NCI-H1105 (cell line): ENCODE data around the gene MEA1.
"Not testable (repeated sequence)": the region's sequence is repeated elsewhere in the genome, so short reads cannot be mapped to it uniquely, and the experiment has no call there.

ENCODE experiments used
- DNase-seq: peaks from one replicate; lab custom pipeline; 2025; lab: John Stamatoyannopoulos, UW

MEA1 gene

DNA sequence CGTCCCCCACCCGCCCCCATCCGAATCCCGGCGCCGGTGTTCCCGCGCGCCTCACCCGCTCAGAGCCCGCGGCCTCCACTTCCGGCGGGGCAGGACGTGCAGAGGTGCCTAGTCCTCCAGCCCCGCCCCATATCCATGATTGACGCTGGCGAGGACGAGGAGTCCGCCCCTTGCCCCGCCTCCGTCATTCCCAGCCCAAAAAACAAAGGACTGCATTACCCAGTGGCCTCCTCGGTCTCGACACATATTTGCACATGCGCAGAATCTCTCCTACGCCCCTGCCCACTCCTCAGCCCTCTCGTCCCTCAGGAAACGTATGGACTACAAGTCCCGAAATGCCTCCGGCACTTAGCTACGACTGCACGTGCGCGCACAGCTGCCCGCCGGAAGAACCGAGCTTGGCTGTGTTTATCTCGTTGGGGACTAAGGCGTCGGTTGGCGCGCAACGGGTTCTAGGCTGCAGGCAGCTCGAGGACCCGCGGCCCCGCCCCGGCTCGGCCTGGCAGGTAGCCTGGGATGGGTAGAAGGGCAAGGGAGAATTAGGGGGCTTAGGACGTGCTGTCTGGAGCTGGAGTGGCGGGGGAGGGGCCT, at the start of gene MEA1, which contains the start of gene KLHDC3:
TSS of gene MEA1 (minus strand) at position 104 of the 591 bp plus-strand sequence. CDS start 133 bp downstream, outside the sequence.
TSS of gene KLHDC3 (plus strand) at position 407 of the 591 bp plus-strand sequence. CDS start 2,944 bp downstream, outside the sequence.
- peak; percentile 100 for DNase-seq

DNA sequence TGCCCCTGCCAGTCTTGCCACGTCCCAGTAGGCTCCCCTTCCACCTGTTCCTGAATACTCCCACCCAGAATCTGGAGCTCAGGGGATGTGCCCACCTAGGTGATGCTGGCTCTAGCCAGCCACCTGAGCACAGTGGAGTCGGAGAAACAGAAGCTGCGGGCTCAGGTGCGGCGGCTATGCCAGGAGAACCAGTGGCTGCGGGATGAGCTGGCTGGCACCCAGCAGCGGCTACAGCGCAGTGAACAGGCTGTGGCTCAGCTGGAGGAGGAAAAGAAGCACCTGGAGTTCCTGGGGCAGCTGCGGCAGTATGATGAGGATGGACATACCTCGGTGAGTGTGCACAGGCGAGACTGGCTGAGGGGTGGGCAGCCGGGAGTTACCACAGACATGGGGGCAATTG, 49.1 kb upstream of the MEA1 start:
- no peak for DNase-seq

DNA sequence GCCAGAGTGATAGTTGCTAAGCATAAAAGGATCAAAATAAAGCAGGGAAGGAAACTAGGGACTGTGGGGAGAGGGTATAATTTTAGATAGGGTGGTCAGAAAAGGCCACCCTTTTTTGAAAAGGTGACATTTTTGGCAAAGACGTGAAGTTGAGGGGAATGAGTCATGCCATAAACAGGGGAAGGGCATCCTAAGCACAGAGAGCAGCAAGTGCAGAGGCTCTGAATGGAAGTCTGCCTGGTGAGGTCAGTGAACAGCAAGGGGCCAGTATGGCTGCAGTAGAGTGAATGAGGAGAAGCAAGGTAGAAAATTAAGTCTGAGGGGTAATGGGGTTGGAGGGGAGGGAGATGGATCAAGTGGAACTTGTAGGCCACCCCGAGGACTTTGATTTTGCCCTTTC, 48.1 kb upstream of the MEA1 start:
- DNase-seq: no peak

DNA sequence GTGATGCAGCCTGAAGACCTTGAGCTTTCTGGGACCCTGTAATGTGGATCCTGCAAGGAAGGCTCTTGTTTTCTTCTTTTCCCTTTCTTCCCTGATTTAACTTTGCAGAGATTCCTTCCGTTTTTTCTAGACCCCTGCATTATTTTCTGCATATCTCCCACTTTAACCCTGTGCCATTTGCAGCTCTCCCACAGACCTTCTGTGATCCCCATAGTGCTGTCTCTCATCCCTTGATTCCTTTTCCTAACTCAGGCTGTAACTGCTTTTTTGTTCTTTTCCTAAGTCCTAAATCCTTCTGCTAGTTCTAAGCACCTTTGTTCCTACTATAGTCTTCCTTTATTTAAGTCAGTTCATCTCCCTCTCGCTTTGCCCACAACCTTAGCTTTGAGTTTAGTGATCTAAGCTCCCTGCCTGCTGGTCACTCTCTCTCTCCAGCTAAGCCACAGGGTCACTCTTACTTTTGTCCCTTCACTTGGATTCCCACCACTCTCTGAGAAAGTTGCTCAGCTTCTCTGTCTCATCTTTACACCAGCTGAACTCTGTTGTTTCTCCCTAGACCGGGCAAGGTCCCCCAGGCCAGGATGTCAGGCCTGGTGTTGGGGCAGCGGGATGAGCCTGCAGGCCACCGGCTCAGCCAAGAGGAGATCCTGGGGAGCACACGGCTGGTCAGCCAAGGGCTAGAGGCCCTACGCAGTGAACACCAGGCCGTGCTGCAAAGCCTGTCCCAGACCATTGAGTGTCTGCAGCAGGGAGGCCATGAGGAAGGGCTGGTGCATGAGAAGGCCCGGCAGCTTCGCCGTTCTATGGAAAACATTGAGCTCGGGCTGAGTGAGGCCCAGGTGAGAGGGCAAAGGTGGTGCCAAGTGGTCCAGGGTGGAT, 47.2 kb upstream of the MEA1 start:
- no peak for DNase-seq

DNA sequence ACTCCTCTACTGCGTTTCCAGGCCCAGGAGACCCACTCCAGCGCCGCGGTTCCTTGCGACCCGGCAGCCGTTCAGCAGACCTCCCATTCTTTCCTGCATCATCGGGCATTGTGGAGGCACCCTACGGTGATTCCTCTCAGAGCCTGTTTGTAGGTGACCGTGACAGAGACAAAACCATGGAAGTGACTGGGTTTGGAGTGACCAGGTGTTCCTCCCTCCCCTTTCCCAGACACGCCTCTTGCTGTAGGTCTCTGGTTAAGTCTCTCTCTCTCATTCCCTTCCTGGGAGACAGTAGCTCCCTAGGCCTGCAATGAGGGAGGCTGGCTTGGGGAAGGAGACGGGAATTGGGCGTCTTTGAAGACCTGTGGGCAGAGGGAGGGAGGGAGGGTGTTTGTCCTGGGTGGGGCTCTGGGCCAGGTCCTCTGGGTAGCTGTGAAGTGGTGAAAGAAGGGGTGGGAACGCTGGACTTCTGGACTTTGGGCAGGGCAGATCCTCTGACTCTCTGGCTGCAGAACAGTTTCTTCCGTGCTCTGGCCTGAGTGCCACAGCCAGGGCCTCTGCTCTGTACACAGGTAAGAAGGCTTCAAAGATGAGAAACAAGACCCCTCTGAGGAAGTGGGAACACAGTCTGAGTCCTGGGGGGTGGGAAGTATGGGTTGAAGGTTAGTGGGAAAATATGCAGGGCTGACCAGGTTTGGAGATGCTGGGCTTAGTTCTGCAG, 46.4 kb upstream of the MEA1 start:
- DNase-seq: no peak

DNA sequence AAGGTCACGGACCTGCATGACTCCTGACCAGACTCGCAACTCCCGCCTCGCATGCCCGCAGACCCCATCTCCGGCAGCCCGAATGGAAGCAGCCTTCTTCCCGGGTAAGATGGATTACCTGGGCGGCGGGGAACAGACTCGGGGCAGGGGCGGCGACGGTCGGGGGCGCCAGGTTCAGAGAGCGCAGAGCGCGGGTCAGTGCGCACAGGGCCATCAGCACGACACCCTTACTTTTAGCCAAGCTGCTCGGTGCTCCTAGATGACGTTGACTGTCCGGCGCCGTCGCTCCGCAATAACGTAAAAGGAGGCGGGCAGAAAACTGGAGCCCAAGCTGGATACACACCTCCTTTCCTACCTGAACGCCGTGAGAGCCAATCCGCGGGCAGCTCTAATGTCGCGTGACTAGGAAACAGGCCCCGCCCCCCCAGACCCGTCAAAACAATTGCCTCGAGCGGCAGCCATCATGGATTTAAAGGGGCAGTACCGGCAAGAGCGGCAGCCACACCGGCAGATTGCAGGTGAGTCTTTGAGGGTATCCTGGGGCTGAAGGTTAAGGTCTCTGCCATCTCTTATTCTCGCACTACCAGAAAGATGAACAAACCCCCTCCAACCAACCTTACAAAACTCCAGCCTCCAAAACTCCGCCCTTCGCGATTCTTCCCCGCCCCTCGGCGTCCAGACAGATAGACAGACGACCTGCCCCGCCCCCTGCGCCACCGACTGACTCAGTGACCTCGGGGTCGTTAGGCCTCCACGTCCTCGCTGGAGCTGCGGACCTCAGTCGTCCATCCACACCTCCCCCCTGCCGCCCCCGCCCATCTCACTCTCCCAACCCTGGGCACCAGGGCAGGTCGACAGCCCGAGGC, 45.7 kb upstream of the MEA1 start, which contains the start of the genes KLC4 and MRPL2:
TSS of gene KLC4 (plus strand) at position 464 of the 866 bp plus-strand sequence. CDS start 1,705 bp downstream, outside the sequence.
TSS of gene MRPL2 (minus strand) at position 267 of the 866 bp plus-strand sequence. CDS start at position 214, 53 bp downstream.
- DNase-seq: peak; percentile 98

DNA sequence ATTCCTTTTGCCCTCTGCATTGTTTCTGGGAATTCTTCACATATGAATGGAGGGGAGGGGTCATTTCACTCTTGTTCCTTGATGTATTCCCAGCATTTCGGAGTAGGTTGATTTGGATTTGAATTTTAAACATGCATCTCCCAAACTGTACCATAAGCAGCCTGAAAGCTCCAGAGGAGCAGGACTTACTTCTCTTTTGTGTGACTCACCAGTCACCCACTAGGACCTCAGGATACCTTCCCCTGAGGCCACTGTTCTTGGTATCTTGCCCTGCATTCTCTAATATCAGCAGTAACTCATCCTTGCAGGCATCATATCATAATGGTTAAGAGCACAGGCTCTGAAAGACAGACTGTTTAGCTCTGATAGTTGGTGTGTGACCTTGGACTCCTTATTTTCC, 44.8 kb upstream of the MEA1 start:
- DNase-seq: no peak

DNA sequence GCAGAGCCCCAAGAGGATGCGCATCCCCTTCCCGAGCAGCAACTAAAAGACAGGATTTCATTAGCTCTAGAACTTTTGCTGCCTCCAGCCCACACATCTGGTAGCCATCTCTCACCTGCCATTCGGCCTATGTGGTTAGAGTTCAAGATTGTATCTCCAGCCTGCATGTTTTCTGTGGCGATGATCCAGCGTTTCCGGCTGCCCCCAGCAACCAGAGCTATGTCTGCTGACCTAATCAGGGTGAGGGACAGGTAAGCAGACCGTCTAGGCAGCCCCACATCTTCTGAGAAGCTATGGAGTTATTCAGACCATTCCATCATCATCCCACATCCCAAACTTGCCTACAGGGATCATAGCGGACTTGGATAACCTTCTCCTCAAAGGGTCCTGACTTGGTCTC, 42.2 kb upstream of the MEA1 start:
- DNase-seq: no peak

DNA sequence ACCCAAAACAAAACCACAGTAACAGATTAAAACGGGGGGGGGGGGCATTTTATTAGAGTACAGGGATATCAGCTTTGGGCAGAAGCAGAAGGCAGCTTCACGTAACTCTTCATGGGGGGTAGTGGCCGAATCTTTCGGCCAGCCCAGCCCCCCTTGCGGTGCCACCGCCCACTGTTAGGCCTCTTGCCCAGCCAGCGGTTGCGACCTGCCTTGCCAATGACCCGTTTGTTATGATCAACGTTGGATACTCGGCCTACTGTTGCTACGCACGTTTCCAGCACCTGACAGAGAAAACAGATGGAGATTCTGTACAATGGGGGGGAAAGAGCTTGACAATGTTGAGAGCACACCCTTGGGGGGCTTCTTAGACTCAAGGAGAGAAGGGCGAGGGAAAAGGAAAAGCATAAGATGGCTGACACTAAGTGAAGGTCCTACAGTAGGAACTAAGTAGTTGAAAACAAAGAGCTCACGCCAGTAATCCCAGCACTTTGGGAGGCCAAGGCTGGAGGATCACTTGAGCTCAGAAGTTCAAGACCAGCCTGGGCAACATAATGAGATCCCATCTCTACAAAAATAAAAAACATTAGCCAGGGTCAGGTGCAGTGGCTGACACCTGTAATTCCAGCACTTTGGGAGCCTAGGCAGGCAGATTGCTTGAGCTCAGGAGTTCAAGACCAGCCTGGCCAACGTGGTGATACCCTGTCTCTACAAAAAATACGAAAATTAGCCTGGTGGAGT, 40.6 kb upstream of the MEA1 start:
- DNase-seq: no peak

DNA sequence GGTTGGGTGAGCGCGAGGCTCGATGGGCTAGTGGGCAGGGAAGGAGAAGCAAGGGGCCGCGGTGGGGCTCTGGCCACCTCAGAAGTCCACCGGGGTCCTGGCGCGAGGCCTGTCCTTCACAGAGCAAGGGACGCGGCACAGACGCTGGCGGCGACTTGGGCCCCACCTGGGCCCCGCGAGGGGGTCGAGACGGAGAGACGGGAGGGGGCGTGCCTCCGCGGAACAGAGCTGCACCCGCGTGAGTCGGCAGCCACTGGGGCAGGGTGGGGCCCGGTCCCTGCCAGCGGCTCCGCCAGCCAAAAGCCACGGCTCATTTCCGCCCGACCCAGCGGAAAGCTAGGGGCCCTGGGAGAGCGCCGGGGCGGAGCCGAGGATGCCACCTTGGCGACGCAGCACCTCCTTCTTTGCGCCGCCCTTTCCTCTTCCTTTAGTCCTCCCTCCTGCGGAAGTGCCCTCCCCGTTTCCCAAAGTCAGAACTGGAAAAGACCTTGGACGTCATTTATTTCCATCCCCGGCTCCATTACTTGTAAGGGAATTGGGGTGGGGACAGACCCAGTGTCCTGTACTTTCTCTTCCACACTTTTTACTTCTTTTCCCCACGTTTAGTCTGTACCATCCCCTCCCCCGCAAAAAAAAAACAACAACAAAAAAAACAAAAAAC, 39.9 kb upstream of the MEA1 start, which contains the start of gene CUL7:
TSS of gene CUL7 (minus strand) at position 307 of the 661 bp plus-strand sequence. CDS start 1,063 bp downstream, outside the sequence.
- DNase-seq: peak; percentile 95

DNA sequence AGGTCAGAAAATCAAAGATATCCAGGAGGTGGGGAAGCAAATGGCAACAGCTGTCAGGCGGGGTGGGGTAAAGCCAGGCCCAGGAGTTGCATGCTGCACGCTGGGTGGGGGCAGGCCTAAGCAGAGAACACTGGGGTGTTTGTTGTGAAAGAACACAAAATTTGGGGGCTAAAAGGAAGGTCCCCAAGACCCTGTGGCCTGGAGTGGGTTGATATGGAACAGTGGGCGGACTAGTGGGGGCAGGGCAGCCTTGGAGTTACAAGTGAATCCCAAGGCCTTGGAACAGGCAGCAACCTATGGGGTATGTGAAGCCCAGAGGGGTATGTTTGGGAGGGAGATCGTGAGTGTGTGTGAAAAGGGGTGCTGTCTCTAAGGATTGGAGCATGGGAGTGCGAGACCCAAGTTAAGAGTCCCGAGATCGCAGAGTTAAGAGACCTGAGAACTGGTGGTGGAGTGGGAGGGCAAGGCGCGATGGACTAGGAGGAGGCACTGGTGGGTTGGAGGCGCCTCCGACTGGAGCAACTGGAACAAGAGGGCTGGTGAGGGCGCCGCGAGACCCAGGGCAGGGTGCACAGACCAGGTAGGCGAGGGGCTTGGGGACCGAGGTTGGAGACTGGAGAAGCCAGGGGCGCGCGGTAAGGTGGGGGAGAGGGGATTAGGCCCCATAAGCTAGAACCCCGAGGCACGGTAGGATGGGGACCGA, 39.2 kb upstream of the MEA1 start:
- DNase-seq: no peak

DNA sequence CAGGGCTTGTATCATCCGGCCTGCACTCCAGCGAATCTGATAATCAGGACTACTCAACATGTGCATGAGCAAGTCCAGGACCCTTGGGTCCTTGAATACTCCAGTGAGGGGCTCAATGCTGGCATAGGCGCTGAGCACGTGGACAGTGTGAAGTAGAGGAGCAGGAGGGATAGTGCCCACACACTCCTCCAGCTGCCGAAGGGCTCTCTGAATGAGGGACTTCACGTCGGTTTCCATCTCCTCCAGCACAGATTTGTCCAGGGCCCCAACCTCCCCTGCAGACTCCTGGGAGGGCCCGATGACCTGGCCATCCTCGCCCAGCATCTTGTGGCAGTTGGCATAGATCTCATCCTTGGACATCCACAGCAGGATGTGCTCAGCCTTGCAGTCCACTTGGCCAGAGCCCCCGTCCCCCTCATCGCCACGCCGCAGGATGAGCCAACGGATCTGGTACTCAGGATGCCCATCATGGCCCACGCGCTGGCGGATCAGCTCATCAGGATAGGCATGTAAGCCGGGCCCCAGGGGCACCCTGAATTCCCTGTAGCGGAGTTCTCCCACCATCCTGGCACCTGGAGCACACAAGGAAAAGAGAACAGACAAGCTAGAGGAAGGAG, 38.6 kb upstream of the MEA1 start:
- DNase-seq: no peak

DNA sequence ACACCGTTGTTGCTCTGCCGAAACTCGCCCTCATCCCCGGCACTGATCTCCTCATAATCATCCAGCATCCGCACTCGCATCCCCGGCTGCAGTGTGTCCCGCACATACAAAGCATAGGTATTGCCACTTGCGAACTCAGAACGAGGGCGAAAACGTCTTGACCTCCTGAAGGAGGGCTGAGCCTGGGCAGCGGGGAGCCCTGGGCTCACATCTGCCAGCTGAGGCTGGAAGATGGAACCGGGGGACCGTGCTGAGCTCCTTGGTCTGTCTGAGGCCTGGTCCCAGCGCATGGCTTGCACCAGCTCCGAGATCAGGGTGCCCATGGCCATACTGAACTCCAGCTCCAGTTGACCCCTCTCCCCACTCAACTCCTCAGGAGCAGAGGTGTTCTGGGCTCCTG, 37.2 kb upstream of the MEA1 start:
- no peak for DNase-seq

DNA sequence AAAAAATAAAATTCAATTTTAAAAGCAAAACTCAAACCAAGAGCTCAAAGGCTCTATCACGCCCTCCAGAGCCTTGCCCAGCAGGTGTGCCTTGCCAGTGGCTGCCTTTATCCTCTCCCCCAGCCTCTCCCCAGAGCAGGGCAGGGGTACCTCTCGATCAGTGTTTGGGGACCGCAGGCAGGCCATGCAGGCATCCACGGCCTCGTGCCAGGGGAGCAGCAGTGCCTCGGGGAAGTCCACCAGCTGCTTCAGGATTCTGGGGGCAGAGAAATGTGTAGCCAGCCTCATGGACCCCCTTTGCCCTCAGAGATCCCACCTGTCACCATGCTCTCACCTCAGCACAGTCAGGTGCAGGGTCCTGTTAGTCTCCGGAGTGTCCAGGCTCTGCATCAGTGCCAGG, 34.3 kb upstream of the MEA1 start:
- DNase-seq: no peak

DNA sequence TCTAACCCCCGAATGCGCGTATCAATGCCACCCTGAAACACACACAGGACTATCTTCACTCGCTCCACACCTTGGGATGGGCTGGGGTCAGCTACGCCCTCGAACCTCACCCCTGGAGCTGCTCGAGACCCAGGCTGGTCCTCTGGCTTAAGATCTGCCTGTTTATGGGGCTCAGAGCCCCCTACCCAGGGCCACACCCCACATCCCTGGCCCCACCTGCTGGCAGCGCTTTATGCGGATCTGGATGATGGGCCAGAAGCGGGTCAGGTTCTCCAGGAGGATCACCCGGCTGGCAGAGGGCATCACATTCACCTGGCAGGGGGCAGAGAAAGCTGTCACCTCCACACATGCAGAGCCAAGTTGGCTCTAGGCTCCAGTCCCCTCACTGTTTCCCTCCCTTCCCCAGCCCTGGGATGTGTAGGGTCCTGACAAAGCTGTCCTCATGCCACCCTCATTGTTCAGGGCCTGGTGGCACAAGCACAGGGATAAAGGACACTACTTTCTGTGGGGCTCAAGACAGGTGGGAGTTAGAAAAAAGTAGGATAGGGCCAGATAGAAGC, 31.7 kb upstream of the MEA1 start:
- no peak for DNase-seq

DNA sequence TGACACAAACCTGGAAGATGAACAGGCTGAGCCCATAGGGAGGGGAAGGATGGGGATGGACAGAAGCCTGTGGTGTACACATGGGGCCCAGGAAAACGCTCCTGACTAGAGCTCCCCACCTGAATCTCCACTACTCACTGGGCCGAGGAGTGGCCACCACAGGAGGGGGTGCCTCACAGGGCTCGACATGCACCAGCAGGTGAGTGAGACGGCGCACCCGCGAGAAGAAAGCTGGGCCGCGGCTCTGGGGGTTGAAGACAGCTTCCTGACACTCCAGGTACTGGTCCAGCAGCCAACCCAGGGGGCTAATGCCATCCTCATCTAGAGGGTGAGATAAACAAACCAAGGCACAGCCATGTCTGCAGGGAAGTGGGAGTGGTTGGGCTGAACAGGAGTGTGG, 29.6 kb upstream of the MEA1 start:
- DNase-seq: no peak

DNA sequence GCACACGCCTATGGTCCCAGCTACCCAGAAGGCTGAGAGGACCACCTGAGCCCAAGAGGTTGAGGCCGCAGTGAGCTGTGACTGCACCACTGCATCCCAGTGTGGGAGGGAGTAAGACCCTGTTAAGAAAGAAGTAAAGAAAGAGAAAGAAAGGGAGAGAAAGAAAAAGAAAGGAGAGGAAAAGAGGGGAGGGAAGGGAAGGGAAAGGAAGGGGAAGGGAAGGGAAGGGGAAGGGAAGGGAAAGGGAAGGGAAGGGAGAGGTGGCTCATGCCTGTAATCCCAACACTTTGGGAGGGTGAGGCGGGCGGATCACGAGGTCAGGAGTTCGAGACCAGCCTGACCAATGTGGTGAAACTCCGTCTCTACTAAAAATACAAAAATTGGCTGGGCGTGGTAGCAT, 27.7 kb upstream of the MEA1 start:
- not testable (repeated sequence) for DNase-seq

DNA sequence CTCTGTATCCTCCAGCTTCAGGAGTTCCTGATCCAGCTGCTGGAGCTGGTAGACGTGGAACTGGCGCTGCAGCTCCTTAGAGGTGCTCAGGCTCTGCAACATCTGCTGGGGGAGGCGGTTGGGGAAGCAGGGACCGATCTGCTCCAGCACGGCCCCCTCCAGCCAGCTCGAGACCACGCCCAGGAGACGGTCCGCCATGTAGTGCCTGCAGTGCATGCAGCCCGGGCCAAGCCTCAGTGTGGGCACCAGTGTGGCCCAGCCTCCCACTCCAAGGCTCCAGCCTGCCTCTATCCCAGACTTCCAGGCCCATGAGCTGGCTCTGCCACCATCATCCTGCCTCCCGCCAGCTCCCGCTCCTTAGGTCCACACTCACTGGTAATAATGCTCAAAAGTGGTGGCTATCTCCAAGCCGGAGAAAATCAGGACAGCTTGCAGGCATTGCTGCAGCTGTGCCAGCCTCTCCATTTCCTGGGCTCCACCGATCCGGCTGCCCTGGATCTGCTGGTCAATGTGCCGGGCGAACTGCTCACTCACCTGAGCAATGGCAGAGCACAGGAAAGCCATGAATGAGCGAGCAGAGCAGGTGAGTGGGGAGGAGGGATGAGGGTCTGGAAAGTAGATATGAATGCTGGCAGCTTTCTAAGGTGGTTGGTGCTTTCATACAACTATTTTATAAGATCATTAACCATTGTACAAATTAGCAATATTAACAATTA, 27.0 kb upstream of the MEA1 start:
- no peak for DNase-seq
